Heart right ventricle (tissue), 16 donors: ENCODE results near the gene IFI27. TPM values are rescaled to one million over a fixed set of nuclear protein-coding genes. Genes with fewer than 3 reads are reported as not detected.

Experiments used
- ATAC-seq, 8 donors: fragments of 200-7000 bp; cut with Tn5 transposase; one replicate each; pipeline ENCODE4 v1.9.1; 2020; ENCODE audit warnings: mild to moderate bottlenecking in 8 of 8, moderate library complexity in 8 of 8, moderate number of reproducible peaks in 1 of 8
- DNase-seq, 2 donors: peaks; one replicate each; pipeline ENCODE4 v3.0.0-alpha.2; 2020
- H3K27ac ChIP-seq, 10 donors: fragments of 200-600 bp; sonication (generic) in 2 of 10; one replicate each; pipeline versions ENCODE4 v1.5.0 to v1.8.0; 2020 to 2022; ENCODE audit warnings: mild to moderate bottlenecking in 3 of 10
- H3K27me3 ChIP-seq, 7 donors: fragments of 200-600 bp; one replicate each; pipeline ENCODE4 v1.8.0; 2021 to 2022; ENCODE audit warnings: mild to moderate bottlenecking in 2 of 7
- H3K36me3 ChIP-seq, 9 donors: fragments of 200-600 bp; sonication (generic) in 1 of 9; one replicate each; pipeline versions ENCODE4 v1.5.0 to v1.8.0; 2020 to 2022; ENCODE audit warnings: mild to moderate bottlenecking in 2 of 9
- H3K4me1 ChIP-seq, 9 donors: fragments of 200-600 bp; sonication (generic) in 1 of 9; one replicate each; pipeline versions ENCODE4 v1.5.0 to v1.8.0; 2020 to 2022; ENCODE audit warnings: mild to moderate bottlenecking in 4 of 9
- H3K4me3 ChIP-seq, 10 donors: fragments of 200-600 bp; sonication (generic) in 2 of 10; one replicate each; pipeline versions ENCODE4 v1.5.0 to v1.8.0; 2020 to 2022; ENCODE audit warnings: mild to moderate bottlenecking in 7 of 10, moderate library complexity in 2 of 10
- H3K9me3 ChIP-seq, 11 donors: fragments of 200-600 bp in 10 of 11; sonication (generic) in 2 of 11; one replicate each; pipeline versions ENCODE4 v1.5.0 to v1.8.0; 2013 to 2022; ENCODE audit warnings: mild to moderate bottlenecking in 2 of 11, control low read depth in 1 of 11, moderate library complexity in 1 of 11
- WGBS, 2 donors: extraction: QIAGEN DNeasy Blood & Tissue Kit; methylation state at CpG; one replicate each; pipeline ENCODE4 v1.1.7; 2013; ENCODE audit warnings: inconsistent platforms in 1 of 2; 5-methylcytosine and 5-hydroxymethylcytosine counted together
- intact Hi-C, 10 donors: fragments of 100-400 bp; cut with DNase I; formaldehyde crosslinking; loops; one replicate each; pipeline versions ENCODE4 v1.11.1 to v1.14.2; 2022
- polyA plus RNA-seq, 2 donors: library from polyadenylated mRNA; stranded (reverse); fragments of 200-250 nt; gene quantifications; one replicate each; pipeline ENCODE4 v1.2.3, GENCODE V29; 2013
- total RNA-seq, 10 donors: library from RNA; stranded (reverse); fragmentation: NEBNext Ultra II Directional in 3 of 10; extraction: Animal tissue kit (Norgen Biotek cat#: 25700) in 3 of 10; gene quantifications; one replicate each; pipeline versions ENCODE4 v1.2.1 to v1.2.4, GENCODE V29; 2021 to 2023
- TF ChIP-seq, protein P1 (sequence below), 9 donors: fragments of 200-600 bp; sonication (generic) in 2 of 9; IDR thresholded peaks; one replicate each; pipeline versions ENCODE4 v1.5.0 to v1.8.0; 2021 to 2022; ENCODE audit warnings: antibody characterized with exemption in 9 of 9, mild to moderate bottlenecking in 5 of 9, moderate library complexity in 1 of 9
- donor health status: Arrhythmogenic right ventricular cardiomyopathy.
- donor health status: ischemic (EF 13 %, LVEDD 7.1; RV severe dilation, severe dysfunction).
- donor health status: healthy with polysubstance abuse.
- donor health status: DM: no; HTN: yes; CAD: no.
- donor health status: DM: no; HTN: no; CAD: no.
- donor health status: ischemic (EF 25% LVEDD 6.9; RV normal size, moderate dysfunction).
- donor health status: ischemic (EF 25% LVEDD 5.7; RV mildly dilated, moderate dysfunction).
- donor health status: healthy.
- donor health status: DM: yes; HTN: yes; CAD: no.
- donor health status: Ischemic cardiomyopathy.
- donor health status: ischemic (EF 35%, LVEDD 5.7; RV mildly dilated, moderate dysfunction).
- donor health status: nonischemic (EF 11% LVEDD 7.7; RV severe dilation, severe dysfunction).
- donor health status: DM: yes; HTN: yes; CAD: no.
- donor health status: PGD.
- donor health status: ischemic (EF 29% LVEDD 5.4; RV normal size, mild dysfunction).
- donor health status: nonischemic (EF 23%, LVEDD 6.1; RV moderate dilation, normal function).

IFI27 gene
- total and polyA plus RNA-seq, 12 donors = 76.5 to 721 (median 174) TPM

DNA sequence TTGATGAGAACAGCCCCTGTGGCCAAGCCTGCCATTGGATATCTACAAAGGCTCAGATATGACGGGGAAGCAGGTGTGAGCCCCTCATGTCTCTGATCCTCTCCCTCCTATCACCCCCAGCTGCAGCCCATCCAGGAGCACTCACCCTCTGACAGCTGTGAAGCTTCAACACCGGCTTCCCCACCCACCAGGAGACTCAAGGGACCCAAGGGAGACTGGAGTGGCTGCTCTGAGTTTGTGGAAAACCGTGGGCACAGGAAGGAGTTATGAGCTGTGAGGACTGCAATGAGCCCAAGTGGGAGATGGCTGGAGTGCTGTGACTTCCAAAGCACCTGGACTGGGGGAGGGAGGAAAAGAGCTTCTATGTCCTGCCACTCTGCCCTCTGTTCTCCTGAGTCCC lies 10.9 kb downstream of the IFI27 start:
- Histone ChIP-seq H3K27me3 (no peaks in the 10 kb centered on the region), H3K4me1 (no peaks in the 10 kb centered on the region), H3K27ac (peak overlapping the region in 1 of 10 donors; percentile 56), H3K36me3 (peaks cover 0 to 4% (median 0%) of the 10 kb centered on the region in 9 donors), H3K4me3 (no peak overlapping the region), H3K9me3 (peaks cover 0 to 26% (median 8%) of the 10 kb centered on the region in 11 donors)
- WGBS, 2 donors = 42 to 49% methylated on average over 3 of the region's 3 CpGs
- TF ChIP-seq, protein P1, sequence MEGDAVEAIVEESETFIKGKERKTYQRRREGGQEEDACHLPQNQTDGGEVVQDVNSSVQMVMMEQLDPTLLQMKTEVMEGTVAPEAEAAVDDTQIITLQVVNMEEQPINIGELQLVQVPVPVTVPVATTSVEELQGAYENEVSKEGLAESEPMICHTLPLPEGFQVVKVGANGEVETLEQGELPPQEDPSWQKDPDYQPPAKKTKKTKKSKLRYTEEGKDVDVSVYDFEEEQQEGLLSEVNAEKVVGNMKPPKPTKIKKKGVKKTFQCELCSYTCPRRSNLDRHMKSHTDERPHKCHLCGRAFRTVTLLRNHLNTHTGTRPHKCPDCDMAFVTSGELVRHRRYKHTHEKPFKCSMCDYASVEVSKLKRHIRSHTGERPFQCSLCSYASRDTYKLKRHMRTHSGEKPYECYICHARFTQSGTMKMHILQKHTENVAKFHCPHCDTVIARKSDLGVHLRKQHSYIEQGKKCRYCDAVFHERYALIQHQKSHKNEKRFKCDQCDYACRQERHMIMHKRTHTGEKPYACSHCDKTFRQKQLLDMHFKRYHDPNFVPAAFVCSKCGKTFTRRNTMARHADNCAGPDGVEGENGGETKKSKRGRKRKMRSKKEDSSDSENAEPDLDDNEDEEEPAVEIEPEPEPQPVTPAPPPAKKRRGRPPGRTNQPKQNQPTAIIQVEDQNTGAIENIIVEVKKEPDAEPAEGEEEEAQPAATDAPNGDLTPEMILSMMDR (IDR thresholded peaks at IDR 0.05) = no peak
- intact Hi-C loops = no loop called here
- DNase-seq = no peak
- peak in 3 of 8 donors; percentile 28 to 61 (median 56) for ATAC-seq

DNA sequence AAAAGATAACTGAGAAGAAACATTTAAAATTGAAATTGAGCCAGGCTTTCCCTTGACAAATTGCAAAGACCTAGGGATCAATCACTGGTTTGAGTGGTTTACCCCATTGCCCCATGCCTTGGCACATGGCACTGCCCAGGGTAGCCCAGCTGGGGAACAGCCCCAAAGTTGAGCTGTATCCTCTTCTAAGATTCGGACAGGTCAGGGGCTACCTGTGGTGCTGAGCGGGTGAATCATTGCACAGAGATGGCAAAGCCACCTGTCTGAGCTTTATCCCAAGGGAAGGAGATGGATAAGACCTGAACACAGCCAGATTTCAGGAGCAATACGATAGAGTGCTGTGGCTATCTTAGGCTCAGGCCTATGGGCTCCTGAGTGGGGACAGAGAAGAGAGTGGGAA lies 11.9 kb downstream of the IFI27 start:
- H3K4me3 ChIP-seq = no peak overlapping the region
- intact Hi-C loops = no loop called here
- no peaks in the 10 kb centered on the region for H3K4me1 ChIP-seq
- H3K27me3 ChIP-seq = no peaks in the 10 kb centered on the region
- TF ChIP-seq, protein P1 (IDR thresholded peaks at IDR 0.05) = no peak
- ATAC-seq (no peak), DNase-seq (no peak)
- no peak overlapping the region for H3K27ac ChIP-seq
- peaks cover 0 to 7% (median 0%) of the 10 kb centered on the region in 9 donors for H3K36me3 ChIP-seq
- peaks cover 0 to 26% (median 8%) of the 10 kb centered on the region in 11 donors for H3K9me3 ChIP-seq
- 80 to 97% methylated on average over 3 of the region's 3 CpGs for WGBS, 2 donors

- Histone ChIP-seq H3K4me1 (peaks cover 0 to 1% (median 0%) of the 10 kb centered on the region in 9 donors), H3K27ac (no peak overlapping the region), H3K27me3 (no peaks in the 10 kb centered on the region), H3K4me3 (no peak overlapping the region), H3K9me3 (peaks cover 0 to 26% (median 8%) of the 10 kb centered on the region in 11 donors), H3K36me3 (peaks cover 0 to 9% (median 0%) of the 10 kb centered on the region in 9 donors)
- TF ChIP-seq, protein P1 (IDR thresholded peaks at IDR 0.05) = no peak
- DNase-seq (no peak), ATAC-seq (no peak)
- intact Hi-C loops = no loop called here
- WGBS, 2 donors = 89% methylated on average over 9 of the region's 9 CpGs
Measured at GRCh38 chr14:94123296-94123695, 12.8 kb downstream of the IFI27 start.

DNA sequence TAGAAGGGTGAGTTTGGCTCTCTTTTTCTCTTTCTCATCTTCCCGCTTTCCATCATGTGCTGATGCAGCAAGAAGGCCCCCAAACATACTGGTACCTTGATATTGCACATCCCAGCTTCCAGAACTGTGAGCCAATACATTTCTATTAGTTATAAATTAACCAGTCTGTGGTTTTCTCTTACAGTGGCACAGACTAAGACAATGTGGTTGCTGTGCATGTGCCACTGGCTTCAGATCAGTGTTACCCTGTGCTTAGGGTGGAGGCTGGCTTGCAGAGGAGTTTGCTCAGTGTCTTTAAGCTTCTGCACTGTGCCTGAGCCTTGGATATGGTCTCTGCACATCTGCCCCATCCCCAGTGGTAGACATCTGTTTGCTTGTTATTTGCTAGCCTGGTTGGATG lies 13.3 kb downstream of the IFI27 start:
- no peak for DNase-seq
- WGBS, 2 donors = 96 to 97% methylated on average over 1 of the region's 1 CpG
- ATAC-seq = no peak
- H3K27me3 ChIP-seq = no peaks in the 10 kb centered on the region
- H3K4me3 ChIP-seq = no peak overlapping the region
- peaks cover 0 to 9% (median 0%) of the 10 kb centered on the region in 9 donors for H3K36me3 ChIP-seq
- H3K27ac ChIP-seq = no peak overlapping the region
- TF ChIP-seq, protein P1 (IDR thresholded peaks at IDR 0.05) = no peak
- peaks cover 0 to 7% (median 0%) of the 10 kb centered on the region in 9 donors for H3K4me1 ChIP-seq
- peaks cover 0 to 25% (median 8%) of the 10 kb centered on the region in 11 donors for H3K9me3 ChIP-seq
- intact Hi-C loops = no loop called here
